ENCODE data around the gene AHI1.

The AHI1 gene

GRCh38 chr6:135243871-135244796 lies 253.4 kb downstream of the AHI1 start:
- TF ChIP-seq CTCF (conservative IDR thresholded peaks at IDR 0.05; ENCODE audit: control insufficient read depth, insufficient read depth, low read depth, low read length) = no peak
- DNase-seq (ENCODE audit: low read depth) = no peak
- H3K4me3 ChIP-seq (ENCODE audit: control insufficient read depth, low read depth, low read length) = no peak overlapping the region

- no peak for DNase-seq (ENCODE audit: low read depth)
- no peak for TF ChIP-seq CTCF (conservative IDR thresholded peaks at IDR 0.05; ENCODE audit: control insufficient read depth, insufficient read depth, low read depth, low read length)
Observed at GRCh38 chr6:135240711-135241110, 256.8 kb downstream of the AHI1 start.

GRCh38 chr6:135236732-135237131 lies 260.8 kb downstream of the AHI1 start:
- TF ChIP-seq CTCF (conservative IDR thresholded peaks at IDR 0.05; ENCODE audit: control insufficient read depth, insufficient read depth, low read depth, low read length) = no peak
- DNase-seq (ENCODE audit: low read depth) = no peak
- H3K4me3 ChIP-seq (ENCODE audit: control insufficient read depth, low read depth, low read length) = no peak overlapping the region

More at GRCh38 chr6:135240711-135241110, 256.8 kb downstream of the AHI1 start:
- no peak overlapping the region for H3K4me3 ChIP-seq (ENCODE audit: control insufficient read depth, low read depth, low read length)

- no peak overlapping the region for H3K4me3 ChIP-seq (ENCODE audit: control insufficient read depth, low read depth, low read length)
- no peak for DNase-seq (ENCODE audit: low read depth)
- no peak for TF ChIP-seq CTCF (conservative IDR thresholded peaks at IDR 0.05; ENCODE audit: control insufficient read depth, insufficient read depth, low read depth, low read length)
Observed at GRCh38 chr6:135236319-135236718, 261.2 kb downstream of the AHI1 start.

- H3K4me3 ChIP-seq (ENCODE audit: control insufficient read depth, low read depth, low read length) = no peak overlapping the region
- TF ChIP-seq CTCF (conservative IDR thresholded peaks at IDR 0.05; ENCODE audit: control insufficient read depth, insufficient read depth, low read depth, low read length) = no peak
- DNase-seq (ENCODE audit: low read depth) = no peak
Observed at GRCh38 chr6:135235716-135236115, 261.8 kb downstream of the AHI1 start.

- no peak overlapping the region for H3K4me3 ChIP-seq (ENCODE audit: control insufficient read depth, low read depth, low read length)
- no peak for TF ChIP-seq CTCF (conservative IDR thresholded peaks at IDR 0.05; ENCODE audit: control insufficient read depth, insufficient read depth, low read depth, low read length)
- DNase-seq (ENCODE audit: low read depth) = no peak
Observed at GRCh38 chr6:135234492-135234780, 263.1 kb downstream of the AHI1 start.
